ENCODE measurements around the gene VRTN. TPM values are rescaled to one million over a fixed set of nuclear protein-coding genes. Genes with fewer than 3 reads are reported as not detected.
A peak's percentile ranks its signal among the peaks of the same experiment; 100 is the strongest.

The VRTN gene
- total and polyA plus RNA-seq, 9 of the 15 experiments (the other 6 are each of a cell fraction or from before 2014, with no cell fraction given), result 0.05 to 0.09 (median 0.06) TPM; not detected in 6

DNA sequence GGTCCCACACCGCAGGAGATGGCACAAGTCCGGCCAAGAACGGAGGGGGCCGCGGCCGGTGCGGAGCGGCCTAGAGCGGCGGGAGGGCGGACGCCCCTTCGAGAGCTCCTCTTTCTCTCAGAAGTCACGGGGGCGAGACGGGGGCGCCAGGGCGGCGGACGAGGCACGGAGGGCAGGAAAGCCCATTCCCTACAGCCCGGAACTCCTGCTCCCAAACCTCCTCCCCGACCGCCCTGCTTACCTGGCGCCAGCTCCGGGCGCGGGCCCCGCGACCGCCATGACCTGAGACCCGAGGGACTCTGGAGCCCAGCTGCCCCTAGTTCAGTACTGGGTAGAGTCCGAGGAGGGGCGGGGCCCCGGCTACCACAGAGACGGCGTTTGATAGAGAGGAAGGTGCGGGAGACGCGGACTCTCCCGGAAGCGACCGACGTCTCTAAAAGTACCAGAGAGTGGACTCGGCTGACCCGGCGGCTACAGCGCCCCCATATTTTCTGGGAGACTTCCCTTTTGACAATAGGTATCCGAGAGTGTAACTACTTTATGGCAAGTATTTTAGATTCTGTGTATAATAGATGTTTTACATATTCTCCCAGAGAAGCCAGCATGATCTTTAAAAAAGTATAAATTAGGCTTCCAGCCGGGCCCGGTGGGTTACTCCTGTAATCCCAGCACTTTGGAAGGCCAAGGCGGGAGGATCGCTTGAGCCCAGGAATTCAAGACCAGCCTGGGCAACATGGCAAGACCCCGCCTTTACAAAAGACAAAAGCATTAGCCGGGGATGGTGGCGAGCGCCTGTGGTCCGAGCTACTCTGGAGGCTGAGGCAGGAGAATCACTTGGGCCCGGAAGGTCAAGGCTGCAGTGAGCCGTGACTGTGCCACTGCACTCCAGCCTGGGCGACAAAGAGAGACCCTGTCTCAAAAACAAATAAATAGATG, 45.4 kb upstream of the VRTN start, which contains the start of gene ABCD4 (continued):
- TF ChIP-seq, protein P1, sequence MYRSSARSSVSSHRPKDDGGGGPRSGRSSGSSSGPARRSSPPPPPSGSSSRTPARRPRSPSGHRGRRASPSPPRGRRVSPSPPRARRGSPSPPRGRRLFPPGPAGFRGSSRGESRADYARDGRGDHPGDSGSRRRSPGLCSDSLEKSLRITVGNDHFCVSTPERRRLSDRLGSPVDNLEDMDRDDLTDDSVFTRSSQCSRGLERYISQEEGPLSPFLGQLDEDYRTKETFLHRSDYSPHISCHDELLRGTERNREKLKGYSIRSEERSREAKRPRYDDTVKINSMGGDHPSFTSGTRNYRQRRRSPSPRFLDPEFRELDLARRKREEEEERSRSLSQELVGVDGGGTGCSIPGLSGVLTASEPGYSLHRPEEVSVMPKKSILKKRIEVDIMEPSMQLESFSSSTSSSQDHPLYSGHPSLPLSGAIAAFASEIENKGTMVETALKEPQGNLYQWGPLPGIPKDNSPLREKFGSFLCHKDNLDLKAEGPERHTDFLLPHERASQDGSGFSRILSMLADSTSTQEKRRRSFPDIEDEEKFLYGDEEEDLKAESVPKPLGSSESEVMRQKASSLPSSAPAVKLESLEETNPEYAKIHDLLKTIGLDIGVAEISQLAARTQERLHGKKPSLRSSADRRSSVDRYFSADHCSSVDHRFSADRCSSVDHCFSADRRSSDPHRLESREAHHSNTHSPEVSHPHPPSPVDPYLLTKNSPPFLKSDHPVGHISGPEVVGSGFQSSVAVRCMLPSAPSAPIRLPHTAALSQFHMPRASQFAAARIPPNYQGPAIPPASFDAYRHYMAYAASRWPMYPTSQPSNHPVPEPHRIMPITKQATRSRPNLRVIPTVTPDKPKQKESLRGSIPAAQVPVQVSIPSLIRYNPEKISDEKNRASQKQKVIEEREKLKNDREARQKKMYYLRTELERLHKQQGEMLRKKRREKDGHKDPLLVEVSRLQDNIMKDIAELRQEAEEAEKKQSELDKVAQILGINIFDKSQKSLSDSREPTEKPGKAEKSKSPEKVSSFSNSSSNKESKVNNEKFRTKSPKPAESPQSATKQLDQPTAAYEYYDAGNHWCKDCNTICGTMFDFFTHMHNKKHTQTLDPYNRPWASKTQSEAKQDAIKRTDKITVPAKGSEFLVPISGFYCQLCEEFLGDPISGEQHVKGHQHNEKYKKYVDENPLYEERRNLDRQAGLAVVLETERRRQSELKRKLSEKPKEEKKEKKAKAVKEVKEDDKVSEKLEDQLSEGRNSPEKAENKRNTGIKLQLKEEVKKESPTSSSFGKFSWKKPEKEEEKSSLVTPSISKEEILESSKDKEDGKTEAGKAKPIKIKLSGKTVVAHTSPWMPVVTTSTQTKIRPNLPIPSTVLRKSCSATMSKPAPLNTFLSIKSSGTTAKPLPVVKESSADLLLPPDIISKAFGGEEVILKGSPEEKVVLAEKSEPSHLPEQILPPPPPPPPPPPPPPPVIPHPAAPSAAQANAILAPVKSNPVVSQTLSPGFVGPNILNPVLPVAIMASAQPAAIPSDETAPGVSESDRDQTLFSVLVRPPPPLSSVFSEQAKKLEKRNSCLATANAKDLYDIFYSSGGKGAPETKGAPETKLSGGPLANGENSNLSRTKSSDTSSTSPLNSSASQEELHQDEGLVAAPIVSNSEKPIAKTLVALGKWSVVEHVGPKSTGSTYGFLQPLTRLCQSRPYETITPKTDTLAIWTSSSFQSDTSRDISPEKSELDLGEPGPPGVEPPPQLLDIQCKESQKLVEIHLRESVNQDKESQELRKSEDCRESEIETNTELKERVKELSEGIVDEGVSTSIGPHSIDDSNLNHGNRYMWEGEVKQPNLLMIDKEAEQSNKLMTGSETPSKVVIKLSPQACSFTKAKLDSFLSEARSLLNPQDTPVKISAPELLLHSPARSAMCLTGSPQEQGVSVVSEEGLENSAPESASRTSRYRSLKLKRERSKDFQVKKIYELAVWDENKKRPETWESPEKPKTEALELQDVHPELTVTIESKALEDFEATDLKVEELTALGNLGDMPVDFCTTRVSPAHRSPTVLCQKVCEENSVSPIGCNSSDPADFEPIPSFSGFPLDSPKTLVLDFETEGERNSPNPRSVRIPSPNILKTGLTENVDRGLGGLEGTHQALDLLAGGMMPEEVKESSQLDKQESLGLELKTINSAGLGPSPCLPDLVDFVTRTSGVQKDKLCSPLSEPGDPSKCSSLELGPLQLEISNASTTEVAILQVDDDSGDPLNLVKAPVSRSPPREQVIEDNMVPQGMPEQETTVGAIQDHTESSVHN (IDR thresholded peaks at IDR 0.05; ENCODE audit: borderline replicate concordance in 1 of 2, low read depth in 1 of 2), result no peak
- TF ChIP-seq FOXK2 (conservative IDR thresholded peaks at IDR 0.05 in 1 of 2, IDR thresholded peaks at IDR 0.05 in 1 of 2; ENCODE audit: low read depth in 2 of 2) (no peak), ZNF764 (CRISPR knock-in tag; IDR thresholded peaks at IDR 0.05; ENCODE audit: low read depth) (no peak), SP1 (CRISPR knock-in tag; IDR thresholded peaks at IDR 0.05) (peak; percentile 33; the same call in 1 of the 2 replicates), KLF16 (IDR thresholded peaks at IDR 0.05) (no peak), EWSR1 (IDR thresholded peaks at IDR 0.05; ENCODE audit: borderline replicate concordance, low read depth, partially characterized antibody) (no peak), MYNN (IDR thresholded peaks at IDR 0.05) (no peak), MYNN (CRISPR knock-in tag; IDR thresholded peaks at IDR 0.05) (no peak), TRIM24 (IDR thresholded peaks at IDR 0.05) (no peak), THRAP3 (IDR thresholded peaks at IDR 0.05; ENCODE audit: borderline replicate concordance) (no peak), ZNF347 (CRISPR knock-in tag; IDR thresholded peaks at IDR 0.05; ENCODE audit: low read depth) (no peak), RFX1 (IDR thresholded peaks at IDR 0.05) (no peak), FOSL1 (tag; conservative IDR thresholded peaks at IDR 0.05) (no peak), TCF7L2 (IDR thresholded peaks at IDR 0.05; ENCODE audit: low read depth, low read length) (no peak), ILK (tag; IDR thresholded peaks at IDR 0.05; ENCODE audit: borderline replicate concordance, low read depth) (no peak), NELFE (IDR thresholded peaks at IDR 0.05; ENCODE audit: insufficient read depth, insufficient read length) (no peak)
- TF ChIP-seq, protein P2, sequence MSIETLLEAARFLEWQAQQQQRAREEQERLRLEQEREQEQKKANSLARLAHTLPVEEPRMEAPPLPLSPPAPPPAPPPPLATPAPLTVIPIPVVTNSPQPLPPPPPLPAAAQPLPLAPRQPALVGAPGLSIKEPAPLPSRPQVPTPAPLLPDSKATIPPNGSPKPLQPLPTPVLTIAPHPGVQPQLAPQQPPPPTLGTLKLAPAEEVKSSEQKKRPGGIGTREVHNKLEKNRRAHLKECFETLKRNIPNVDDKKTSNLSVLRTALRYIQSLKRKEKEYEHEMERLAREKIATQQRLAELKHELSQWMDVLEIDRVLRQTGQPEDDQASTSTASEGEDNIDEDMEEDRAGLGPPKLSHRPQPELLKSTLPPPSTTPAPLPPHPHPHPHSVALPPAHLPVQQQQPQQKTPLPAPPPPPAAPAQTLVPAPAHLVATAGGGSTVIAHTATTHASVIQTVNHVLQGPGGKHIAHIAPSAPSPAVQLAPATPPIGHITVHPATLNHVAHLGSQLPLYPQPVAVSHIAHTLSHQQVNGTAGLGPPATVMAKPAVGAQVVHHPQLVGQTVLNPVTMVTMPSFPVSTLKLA (conservative IDR thresholded peaks at IDR 0.05), result no peak
